Kidney tubule cell (primary cell): ENCODE measurements around the gene HDAC10.

Source experiments
- DNase-seq: peaks from one replicate; pipeline ENCODE4 v3.0.0-alpha.2; 2018; ENCODE audit warnings: low spot score

The HDAC10 gene

GRCh38 chr22:50250555-50251476 is at the start of gene HDAC10:
Gene HDAC10 (minus strand): TSS chr22:50251265. CDS start chr22:50251032, 233 bp downstream.
- DNase-seq, result peak; percentile 84

- no peak for DNase-seq
Observed at GRCh38 chr22:50300620-50301257, 49.7 kb upstream of the HDAC10 start.

- DNase-seq, result peak; percentile 69
Observed at GRCh38 chr22:50299785-50300619, 48.9 kb upstream of the HDAC10 start.

GRCh38 chr22:50298937-50299784 is 48.1 kb upstream of the HDAC10 start:
- no peak for DNase-seq

- DNase-seq, result no peak
Observed at GRCh38 chr22:50298266-50298637, 47.2 kb upstream of the HDAC10 start.

GRCh38 chr22:50297510-50298265 is 46.6 kb upstream of the HDAC10 start:
- no peak for DNase-seq

GRCh38 chr22:50296658-50297490 is 45.8 kb upstream of the HDAC10 start:
- DNase-seq, result no peak

- DNase-seq, result no peak
Observed at GRCh38 chr22:50294319-50294656, 43.2 kb upstream of the HDAC10 start.

GRCh38 chr22:50293441-50294318 is 42.6 kb upstream of the HDAC10 start:
- DNase-seq, result peak; percentile 86

GRCh38 chr22:50292643-50293440 is 41.8 kb upstream of the HDAC10 start:
- peak; percentile 86 for DNase-seq

- no peak for DNase-seq
Observed at GRCh38 chr22:50289942-50290630, 39.0 kb upstream of the HDAC10 start.

- DNase-seq, result no peak
Observed at GRCh38 chr22:50289151-50289941, 38.3 kb upstream of the HDAC10 start.

GRCh38 chr22:50287731-50288130 is 36.7 kb upstream of the HDAC10 start:
- no peak for DNase-seq

GRCh38 chr22:50286701-50287318 is 35.7 kb upstream of the HDAC10 start:
- DNase-seq, result no peak

GRCh38 chr22:50286275-50286674 is 35.2 kb upstream of the HDAC10 start:
- DNase-seq, result no peak

- DNase-seq, result no peak
Observed at GRCh38 chr22:50285568-50286229, 34.6 kb upstream of the HDAC10 start.
